Hepatocyte (in vitro differentiated cells): ENCODE results near the gene SLC5A4.

Experiments used
- EZH2 ChIP-seq: fragments of 200-600 bp; sonication (generic); IDR thresholded peaks from 2 replicates; pipeline ENCODE4 v1.6.1; 2016; ENCODE audit warnings: antibody characterized with exemption, mild to moderate bottlenecking, borderline replicate concordance
- EZH2phosphoT487 ChIP-seq: fragments of 200-600 bp; sonication (generic); IDR thresholded peaks from one replicate; pipeline ENCODE4 v1.6.1; 2018; ENCODE audit warnings: antibody characterized with exemption, mild to moderate bottlenecking, low read depth, moderate library complexity; ENCODE audit not compliant: unreplicated experiment, severe bottlenecking
- TF ChIP-seq, protein P1 (sequence below): fragments of 200-600 bp; sonication (generic); IDR thresholded peaks from 2 replicates; pipeline ENCODE4 v1.5.1; 2016; ENCODE audit warnings: antibody characterized with exemption, mild to moderate bottlenecking; ENCODE audit not compliant: poor library complexity

DNA sequence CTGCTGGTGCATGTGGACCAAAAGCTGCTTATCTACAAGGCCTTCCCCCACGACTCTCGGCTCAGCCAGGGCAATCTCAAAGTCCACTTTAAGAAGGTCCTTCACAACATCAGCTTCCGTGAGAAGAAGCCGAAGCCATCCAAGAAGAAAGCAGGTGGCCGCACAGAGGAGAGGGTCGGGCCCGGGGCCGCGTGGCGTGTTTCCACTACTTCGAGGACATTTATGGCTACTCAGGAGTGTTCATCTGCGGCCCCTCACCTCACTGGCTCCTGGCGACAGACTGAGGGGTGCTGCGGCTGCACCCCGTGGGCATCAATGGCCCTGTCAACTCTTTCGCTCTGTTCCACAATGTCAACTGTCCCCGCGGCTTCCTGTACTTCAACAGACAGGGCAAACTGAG is 16.2 kb upstream of the SLC5A4 start:
- TF ChIP-seq, protein P1, sequence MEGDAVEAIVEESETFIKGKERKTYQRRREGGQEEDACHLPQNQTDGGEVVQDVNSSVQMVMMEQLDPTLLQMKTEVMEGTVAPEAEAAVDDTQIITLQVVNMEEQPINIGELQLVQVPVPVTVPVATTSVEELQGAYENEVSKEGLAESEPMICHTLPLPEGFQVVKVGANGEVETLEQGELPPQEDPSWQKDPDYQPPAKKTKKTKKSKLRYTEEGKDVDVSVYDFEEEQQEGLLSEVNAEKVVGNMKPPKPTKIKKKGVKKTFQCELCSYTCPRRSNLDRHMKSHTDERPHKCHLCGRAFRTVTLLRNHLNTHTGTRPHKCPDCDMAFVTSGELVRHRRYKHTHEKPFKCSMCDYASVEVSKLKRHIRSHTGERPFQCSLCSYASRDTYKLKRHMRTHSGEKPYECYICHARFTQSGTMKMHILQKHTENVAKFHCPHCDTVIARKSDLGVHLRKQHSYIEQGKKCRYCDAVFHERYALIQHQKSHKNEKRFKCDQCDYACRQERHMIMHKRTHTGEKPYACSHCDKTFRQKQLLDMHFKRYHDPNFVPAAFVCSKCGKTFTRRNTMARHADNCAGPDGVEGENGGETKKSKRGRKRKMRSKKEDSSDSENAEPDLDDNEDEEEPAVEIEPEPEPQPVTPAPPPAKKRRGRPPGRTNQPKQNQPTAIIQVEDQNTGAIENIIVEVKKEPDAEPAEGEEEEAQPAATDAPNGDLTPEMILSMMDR: no peak
- TF ChIP-seq EZH2phosphoT487: no peak
- TF ChIP-seq EZH2: no peak
